HUES48 (cell line): Measurements from ENCODE around the gene MAPK6.

Experiments
- H3K27ac ChIP-seq: one replicate; pipeline ENCODE4 v1.7.0; 2013; ENCODE audit warnings: low read depth, low read length, inconsistent platforms
- H3K27me3 ChIP-seq: 2 replicates; pipeline ENCODE4 v1.6.1; 2013; ENCODE audit warnings: mild to moderate bottlenecking, low read length; ENCODE audit not compliant: control insufficient read depth, insufficient read depth
- H3K36me3 ChIP-seq: 2 replicates; pipeline ENCODE4 v1.6.1; 2013; ENCODE audit warnings: low read length; ENCODE audit not compliant: control insufficient read depth, insufficient read depth
- H3K4me1 ChIP-seq: 2 replicates; pipeline ENCODE4 v1.6.1; 2013; ENCODE audit warnings: mild to moderate bottlenecking, low read length; ENCODE audit not compliant: control insufficient read depth, insufficient read depth
- H3K4me3 ChIP-seq: 2 replicates; pipeline ENCODE4 v1.5.1; 2013; ENCODE audit warnings: mild to moderate bottlenecking, low read depth, low read length
- H3K9ac ChIP-seq: 2 replicates; pipeline ENCODE4 v1.6.1; 2013; ENCODE audit warnings: mild to moderate bottlenecking, low read depth, low read length, moderate library complexity
- H3K9me3 ChIP-seq: 2 replicates; pipeline ENCODE4 v1.6.1; 2013; ENCODE audit warnings: low read length; ENCODE audit not compliant: control insufficient read depth, insufficient read depth

MAPK6 gene

DNA sequence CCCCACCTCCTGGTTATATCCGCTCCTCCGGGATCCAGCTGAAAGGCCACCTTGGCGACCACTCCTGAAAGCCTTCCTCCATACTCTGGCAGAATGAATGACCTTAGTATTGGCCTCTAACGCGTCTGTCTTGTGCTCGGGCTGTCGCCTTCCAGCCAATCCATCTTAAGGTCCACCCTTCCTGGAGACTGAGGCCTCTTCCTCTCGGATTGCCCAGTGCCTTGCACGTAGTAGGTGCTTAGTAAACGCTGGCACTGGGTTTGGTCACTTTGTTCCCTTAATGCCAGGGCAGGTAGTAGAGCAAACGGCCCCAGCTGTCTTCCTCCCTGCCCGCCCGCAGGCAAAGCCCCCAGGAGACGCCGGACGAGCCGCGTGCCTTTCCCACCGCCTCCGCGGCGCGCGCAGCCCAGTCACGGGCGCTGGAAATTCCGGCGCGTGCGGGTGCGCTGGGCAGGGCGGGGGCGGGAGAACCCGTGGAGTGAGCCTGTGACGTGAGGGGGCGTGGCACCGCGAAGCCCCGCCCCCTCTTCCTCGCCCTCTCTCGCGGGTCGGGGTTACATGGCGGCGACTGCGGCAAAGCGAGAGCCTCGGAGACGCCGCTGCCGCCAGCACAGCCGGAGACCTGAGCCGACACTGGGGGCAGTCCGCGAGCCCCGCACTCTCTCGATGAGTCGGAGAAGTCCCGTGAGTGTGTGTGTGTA lies at the start of gene MAPK6:
MAPK6 (plus strand) TSS at position 527 of the 701 bp plus-strand sequence. CDS start 27,242 bp downstream, outside the sequence.
- H3K36me3 ChIP-seq: no peaks in the 10 kb centered on the region
- H3K27me3 ChIP-seq: no peaks in the 10 kb centered on the region
- peak within 1 kb of the TSS; percentile 98 for H3K9ac ChIP-seq
- peaks cover 24% of the 10 kb centered on the region for H3K4me1 ChIP-seq
- no peaks in the 10 kb centered on the region for H3K9me3 ChIP-seq
- peak within 1 kb of the TSS; percentile 96 for H3K27ac ChIP-seq
- H3K4me3 ChIP-seq: peak within 1 kb of the TSS; percentile 96

- no peak overlapping the region for H3K27ac ChIP-seq
- peaks cover 19% of the 10 kb centered on the region for H3K36me3 ChIP-seq
- H3K4me3 ChIP-seq: peak overlapping the region; percentile 90
- no peaks in the 10 kb centered on the region for H3K27me3 ChIP-seq
- no peak overlapping the region for H3K9ac ChIP-seq
- no peaks in the 10 kb centered on the region for H3K9me3 ChIP-seq
- H3K4me1 ChIP-seq: peaks cover 5% of the 10 kb centered on the region; the same call in 1 of the 2 replicates
These were observed 49.3 kb upstream of the MAPK6 start for GRCh38 chr15:51969728-51970127.

GRCh38 chr15:51970132-51970817 lies 48.7 kb upstream of the MAPK6 start:
- Histone ChIP-seq H3K9me3 (no peaks in the 10 kb centered on the region), H3K27ac (no peak overlapping the region), H3K4me1 (peaks cover 5% of the 10 kb centered on the region; the same call in 1 of the 2 replicates), H3K9ac (0 out of 2 replicates have a peak overlapping the region, but pooled peaks have one; percentile 95), H3K4me3 (peak overlapping the region; percentile 90), H3K27me3 (no peaks in the 10 kb centered on the region), H3K36me3 (peaks cover 13% of the 10 kb centered on the region)

- H3K4me1 ChIP-seq: peaks cover 5% of the 10 kb centered on the region; the same call in 1 of the 2 replicates
- H3K36me3 ChIP-seq: peaks cover 7% of the 10 kb centered on the region; the same call in 1 of the 2 replicates
These were observed 48.0 kb upstream of the MAPK6 start for GRCh38 chr15:51971032-51971374.

DNA sequence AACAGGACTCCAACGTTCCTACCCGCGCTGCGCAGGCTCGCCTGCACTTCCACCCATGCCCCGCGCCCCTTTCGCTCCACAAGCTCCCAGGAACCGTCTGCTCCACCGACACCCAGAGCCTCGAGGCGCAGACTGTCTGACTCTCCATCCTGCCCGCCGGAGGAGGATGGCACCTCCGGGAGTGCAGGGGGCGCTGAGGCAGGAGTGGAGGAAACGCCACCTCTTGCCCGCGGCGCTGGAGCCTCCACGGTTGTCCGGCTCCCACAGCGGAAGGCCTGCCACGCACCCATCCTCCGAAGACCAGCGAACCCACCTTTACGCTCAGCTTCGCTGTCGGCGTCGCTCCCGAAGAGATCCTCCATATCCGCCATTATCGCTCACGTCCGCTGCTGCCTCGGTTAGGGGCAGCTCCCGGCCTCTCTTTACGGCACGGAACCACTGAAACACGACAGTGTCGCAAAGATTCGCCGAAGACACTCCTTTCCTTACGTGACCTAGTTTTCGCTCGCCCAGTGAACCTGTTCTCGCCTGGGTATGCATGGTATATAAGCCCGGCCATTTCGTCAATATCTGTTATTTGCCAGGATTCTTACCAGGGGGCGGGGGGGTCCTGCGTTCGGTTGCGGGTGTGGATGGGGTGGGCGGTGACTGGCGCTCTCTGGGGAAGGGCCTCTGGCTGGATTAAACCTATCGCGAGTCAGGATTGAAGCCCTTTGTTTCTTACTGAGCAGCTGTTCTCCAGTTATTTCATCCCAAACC lies 47.5 kb upstream of the MAPK6 start, which contains the start of gene LEO1:
LEO1 (minus strand) TSS at position 404 of the 759 bp plus-strand sequence; CDS start at position 371, 33 bp downstream.
- peaks cover 5% of the 10 kb centered on the region; the same call in 1 of the 2 replicates for H3K4me1 ChIP-seq
- H3K9me3 ChIP-seq: no peaks in the 10 kb centered on the region
- no peaks in the 10 kb centered on the region for H3K27me3 ChIP-seq
- H3K9ac ChIP-seq: peak within 1 kb of the TSS; percentile 95
- peak within 1 kb of the TSS; percentile 90 for H3K27ac ChIP-seq
- H3K4me3 ChIP-seq: peak within 1 kb of the TSS; percentile 90
- H3K36me3 ChIP-seq: peaks cover 3% of the 10 kb centered on the region; the same call in 1 of the 2 replicates

More at GRCh38 chr15:51971032-51971374, 48.0 kb upstream of the MAPK6 start:
- Histone ChIP-seq H3K9ac (peak overlapping the region; percentile 95), H3K9me3 (no peaks in the 10 kb centered on the region), H3K4me3 (peak overlapping the region; percentile 90), H3K27ac (peak overlapping the region; percentile 90), H3K27me3 (no peaks in the 10 kb centered on the region)

GRCh38 chr15:51973220-51973619 lies 45.8 kb upstream of the MAPK6 start:
- H3K9me3 ChIP-seq: no peaks in the 10 kb centered on the region
- no peak overlapping the region for H3K9ac ChIP-seq
- no peak overlapping the region for H3K27ac ChIP-seq
- peaks cover 5% of the 10 kb centered on the region; the same call in 1 of the 2 replicates for H3K4me1 ChIP-seq
- H3K27me3 ChIP-seq: no peaks in the 10 kb centered on the region
- peaks cover 3% of the 10 kb centered on the region; the same call in 1 of the 2 replicates for H3K36me3 ChIP-seq
- no peak overlapping the region for H3K4me3 ChIP-seq

- no peaks in the 10 kb centered on the region for H3K9me3 ChIP-seq
These were observed 45.2 kb upstream of the MAPK6 start for GRCh38 chr15:51973775-51974174.

GRCh38 chr15:51982013-51982769 lies 36.8 kb upstream of the MAPK6 start:
- Histone ChIP-seq H3K4me3 (no peak overlapping the region), H3K27me3 (no peaks in the 10 kb centered on the region), H3K36me3 (no peaks in the 10 kb centered on the region), H3K9me3 (no peaks in the 10 kb centered on the region), H3K4me1 (no peaks in the 10 kb centered on the region), H3K9ac (no peak overlapping the region), H3K27ac (peak overlapping the region; percentile 36)

More at GRCh38 chr15:51973775-51974174, 45.2 kb upstream of the MAPK6 start:
- peaks cover 3% of the 10 kb centered on the region; the same call in 1 of the 2 replicates for H3K36me3 ChIP-seq
- H3K9ac ChIP-seq: no peak overlapping the region
- peaks cover 5% of the 10 kb centered on the region; the same call in 1 of the 2 replicates for H3K4me1 ChIP-seq
- H3K4me3 ChIP-seq: no peak overlapping the region
- no peak overlapping the region for H3K27ac ChIP-seq
- H3K27me3 ChIP-seq: no peaks in the 10 kb centered on the region

DNA sequence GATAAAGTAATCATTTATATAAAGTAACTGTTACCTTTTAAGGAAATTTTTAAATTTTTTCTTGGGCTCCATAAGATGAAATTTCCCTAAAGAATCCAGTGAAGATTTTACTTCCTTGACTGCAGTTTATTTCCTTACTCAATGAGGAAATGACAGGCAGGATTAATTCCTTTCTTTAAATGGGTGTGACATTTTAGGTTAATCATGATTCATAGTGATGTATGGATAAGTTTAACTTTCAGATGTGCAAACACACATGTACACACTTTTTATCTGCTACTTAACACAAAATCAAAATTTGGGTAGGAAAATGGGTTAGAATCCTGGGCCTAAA lies 36.3 kb upstream of the MAPK6 start:
- H3K9ac ChIP-seq: no peak overlapping the region
- no peaks in the 10 kb centered on the region for H3K4me1 ChIP-seq
- no peaks in the 10 kb centered on the region for H3K27me3 ChIP-seq
- no peak overlapping the region for H3K27ac ChIP-seq
- no peak overlapping the region for H3K4me3 ChIP-seq
- H3K36me3 ChIP-seq: no peaks in the 10 kb centered on the region
- no peaks in the 10 kb centered on the region for H3K9me3 ChIP-seq

DNA sequence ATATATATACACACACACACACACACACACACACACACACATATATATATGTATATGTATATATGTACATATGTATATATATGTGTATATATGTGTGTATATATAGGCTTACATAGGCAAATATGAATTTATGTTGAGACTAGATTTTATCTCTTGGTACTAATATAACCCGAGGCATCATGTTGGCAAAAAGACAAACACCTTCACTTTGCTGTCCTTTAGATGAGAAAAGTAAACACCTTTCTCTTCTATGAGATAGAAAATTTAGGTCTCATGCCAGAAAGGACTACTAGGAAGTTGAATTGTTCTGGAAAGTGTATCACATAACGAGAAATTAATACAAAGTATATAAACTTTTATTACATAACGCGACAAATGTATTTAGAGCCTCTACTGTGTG lies 27.9 kb upstream of the MAPK6 start:
- H3K27me3 ChIP-seq: no peaks in the 10 kb centered on the region
- no peaks in the 10 kb centered on the region for H3K36me3 ChIP-seq
- H3K27ac ChIP-seq: no peak overlapping the region
- H3K4me1 ChIP-seq: no peaks in the 10 kb centered on the region
- no peak overlapping the region for H3K9ac ChIP-seq
- no peak overlapping the region for H3K4me3 ChIP-seq
- H3K9me3 ChIP-seq: no peaks in the 10 kb centered on the region
